CD14-positive monocyte (primary cell): ENCODE results near the gene EME2. TPM values are rescaled to one million over a fixed set of nuclear protein-coding genes. Genes with fewer than 3 reads are reported as not detected.

Experiments used
- DNase-seq, 3 donors: peaks; one replicate each; pipeline ENCODE4 v3.0.0-alpha.2; 2011 to 2022
- H2AFZ ChIP-seq: 2 replicates; pipeline ENCODE4 v1.6.0; 2012; ENCODE audit warnings: mild to moderate bottlenecking, low read depth, low read length, inconsistent platforms; ENCODE audit not compliant: insufficient read depth, poor library complexity, severe bottlenecking
- H3K27ac ChIP-seq, 2 donors: 1 replicate in 1 of 2; 2 replicates in 1 of 2; pipeline ENCODE4 v1.5.1; 2012 to 2013; ENCODE audit warnings: low read length in 2 of 2, control low read depth in 1 of 2, inconsistent platforms in 1 of 2, low read depth in 1 of 2, mild to moderate bottlenecking in 1 of 2
- H3K27me3 ChIP-seq, 2 donors: one replicate each; pipeline versions ENCODE4 v1.6.0 to v1.6.1; 2011 to 2013; ENCODE audit warnings: low read length in 2 of 2; ENCODE audit not compliant: control insufficient read depth in 2 of 2, insufficient read depth in 2 of 2
- H3K36me3 ChIP-seq, 2 donors: replicated peaks in 1 of 2; 1 replicate in 1 of 2; 2 replicates in 1 of 2; pipeline versions ENCODE4 v1.5.1 to v1.6.1; 2012 to 2013; ENCODE audit warnings: low read length in 2 of 2, control low read depth in 1 of 2, inconsistent platforms in 1 of 2, mild to moderate bottlenecking in 1 of 2; ENCODE audit not compliant: insufficient read depth in 2 of 2, control insufficient read depth in 1 of 2
- H3K4me1 ChIP-seq, 2 donors: 1 replicate in 1 of 2; 2 replicates in 1 of 2; pipeline versions ENCODE4 v1.5.1 to v1.6.1; 2012 to 2013; ENCODE audit warnings: low read length in 2 of 2, control low read depth in 1 of 2, inconsistent platforms in 1 of 2, mild to moderate bottlenecking in 1 of 2, moderate library complexity in 1 of 2; ENCODE audit not compliant: insufficient read depth in 2 of 2, control insufficient read depth in 1 of 2
- H3K4me2 ChIP-seq: replicated peaks from 2 replicates; pipeline ENCODE3; 2012; ENCODE audit warnings: low read length, moderate library complexity, mild to moderate bottlenecking; ENCODE audit not compliant: poor library complexity, severe bottlenecking; ENCODE audit errors: extremely low read depth
- H3K4me3 ChIP-seq, 3 experiments: fragments of 200-600 bp in 1 of 3; sonication (generic) in 1 of 3; replicated peaks in 1 of 3; 1 replicate in 2 of 3; 2 replicates in 1 of 3; pipeline ENCODE4 v1.5.1; 2011 to 2013; ENCODE audit warnings: low read length in 3 of 3, mild to moderate bottlenecking in 3 of 3, control low read depth in 2 of 3, low read depth in 2 of 3, inconsistent platforms in 1 of 3, moderate library complexity in 1 of 3
- H3K79me2 ChIP-seq: 2 replicates; pipeline ENCODE4 v1.6.0; 2012; ENCODE audit warnings: mild to moderate bottlenecking, control low read depth, inconsistent platforms, low read length, moderate library complexity; ENCODE audit not compliant: insufficient read depth
- H3K9ac ChIP-seq: 2 replicates; pipeline ENCODE4 v1.6.0; 2017; ENCODE audit warnings: low read length, mild to moderate bottlenecking; ENCODE audit not compliant: insufficient read depth, poor library complexity, severe bottlenecking
- H3K9me3 ChIP-seq, 2 donors: replicated peaks in 1 of 2; 1 replicate in 1 of 2; 2 replicates in 1 of 2; pipeline versions ENCODE4 v1.5.1 to v1.6.1; 2012 to 2013; ENCODE audit warnings: low read length in 2 of 2, control low read depth in 1 of 2; ENCODE audit not compliant: control insufficient read depth in 1 of 2, insufficient read depth in 1 of 2
- H4K20me1 ChIP-seq: 2 replicates; pipeline ENCODE4 v1.6.0; 2012; ENCODE audit warnings: mild to moderate bottlenecking, low read length, control low read depth, moderate library complexity; ENCODE audit not compliant: insufficient read depth
- H3K27ac Mint-ChIP-seq, 7 donors: one replicate each; pipeline ENCODE4 v1.8.0; 2020; ENCODE audit warnings: mild to moderate bottlenecking in 7 of 7, mixed read lengths in 7 of 7, moderate library complexity in 6 of 7, inconsistent platforms in 2 of 7
- H3K27me3 Mint-ChIP-seq, 3 donors: one replicate each; pipeline ENCODE4 v1.8.0; 2021 to 2022; ENCODE audit warnings: low read depth in 3 of 3, mild to moderate bottlenecking in 3 of 3, mixed read lengths in 3 of 3, moderate library complexity in 3 of 3, inconsistent platforms in 1 of 3
- H3K36me3 Mint-ChIP-seq, 2 donors: one replicate each; pipeline ENCODE4 v1.8.0; 2020; ENCODE audit warnings: mixed read lengths in 2 of 2, inconsistent platforms in 1 of 2, mild to moderate bottlenecking in 1 of 2
- H3K4me1 Mint-ChIP-seq: one replicate; pipeline ENCODE4 v1.8.0; 2020; ENCODE audit warnings: mild to moderate bottlenecking, mixed read lengths
- H3K4me3 Mint-ChIP-seq, 2 donors: one replicate each; pipeline ENCODE4 v1.8.0; 2020; ENCODE audit warnings: mild to moderate bottlenecking in 2 of 2, mixed read lengths in 2 of 2, moderate library complexity in 1 of 2
- H3K9me3 Mint-ChIP-seq, 7 donors: one replicate each; pipeline ENCODE4 v1.8.0; 2020 to 2022; ENCODE audit warnings: mixed read lengths in 7 of 7, mild to moderate bottlenecking in 6 of 7, moderate library complexity in 6 of 7, inconsistent platforms in 2 of 7
- CTCF ChIP-seq: fragments of 200-600 bp; IDR thresholded peaks from one replicate; pipeline ENCODE4 v1.8.0; 2022; ENCODE audit warnings: antibody characterized with exemption, mild to moderate bottlenecking
- WGBS: methylation state at CpG from one replicate; pipeline ENCODE4 v1.1.5; 2013; ENCODE audit warnings: missing lambda C conversion rate; ENCODE audit not compliant: insufficient coverage; 5-methylcytosine and 5-hydroxymethylcytosine counted together
- intact Hi-C, 2 donors: fragments of 100-400 bp; cut with micrococcal nuclease; formaldehyde crosslinking; loops; one replicate each; pipeline versions ENCODE4 v1.15.0 to v1.15.1; 2023
- polyA plus RNA-seq, 3 donors: library from polyadenylated mRNA; depleted of rRNA in 1 of 3; unstranded in 2 of 3; stranded (reverse) in 1 of 3; fragments of 300-500 nt in 2 of 3; fragments of >200 nt in 1 of 3; fragmentation: Illumina TruSeq in 2 of 3; gene quantifications; 1 replicate in 2 of 3; 2 replicates in 1 of 3; pipeline ENCODE4 v1.2.3, GENCODE V29; 2012 to 2021

Gene EME2
- polyA plus RNA-seq, 3 donors, result 0.26 to 36.6 (median 0.48) TPM

GRCh38 chr16:1754204-1754603 is 18.4 kb upstream of the EME2 start:
- peaks cover 55 to 78% of the 10 kb centered on the region in 2 donors for H3K36me3 ChIP-seq

GRCh38 chr16:1757714-1758461 is 14.7 kb upstream of the EME2 start:
- intact Hi-C loops, result no loop called here
- no peaks in the 10 kb centered on the region for H3K79me2 ChIP-seq
- Mint-ChIP-seq H3K27me3 (peaks cover 0 to 3% (median 2%) of the 10 kb centered on the region in 3 donors), H3K27ac (peak overlapping the region in 1 of 7 donors; percentile 53), H3K4me3 (no peak overlapping the region), H3K9me3 (peaks cover 0 to 2% (median 0%) of the 10 kb centered on the region in 7 donors), H3K36me3 (peaks cover 46 to 87% of the 10 kb centered on the region in 2 donors), H3K4me1 (no peaks in the 10 kb centered on the region)
- no peak for TF ChIP-seq CTCF
- H4K20me1 ChIP-seq, result peaks cover 10% of the 10 kb centered on the region
- 98% methylated on average over 28 of the region's 37 CpGs for WGBS
- DNase-seq, result no peak
- H3K4me1 ChIP-seq, result no peaks in the 10 kb centered on the region
- H3K9me3 ChIP-seq, result no peaks in the 10 kb centered on the region
- peaks cover 58 to 83% of the 10 kb centered on the region in 2 donors for H3K36me3 ChIP-seq
- no peak overlapping the region for H3K27ac ChIP-seq
- H3K27me3 ChIP-seq, result no peaks in the 10 kb centered on the region
- no peak overlapping the region for H3K9ac ChIP-seq
- H3K4me2 ChIP-seq, result no peak overlapping the region
- no peak overlapping the region for H2AFZ ChIP-seq
- H3K4me3 ChIP-seq, result no peak overlapping the region

More at GRCh38 chr16:1754204-1754603, 18.4 kb upstream of the EME2 start:
- no peaks in the 10 kb centered on the region for H3K4me1 Mint-ChIP-seq
- Histone ChIP-seq H3K4me3 (no peak overlapping the region), H3K9ac (no peak overlapping the region), H3K9me3 (no peaks in the 10 kb centered on the region), H3K79me2 (no peaks in the 10 kb centered on the region), H2AFZ (no peak overlapping the region), H3K4me1 (no peaks in the 10 kb centered on the region), H3K27me3 (no peaks in the 10 kb centered on the region), H4K20me1 (peaks cover 20% of the 10 kb centered on the region), H3K4me2 (no peak overlapping the region), H3K27ac (no peak overlapping the region)
- H3K27ac Mint-ChIP-seq, result no peak overlapping the region
- TF ChIP-seq CTCF, result no peak
- no peak for DNase-seq
- no peaks in the 10 kb centered on the region for H3K9me3 Mint-ChIP-seq
- H3K4me3 Mint-ChIP-seq, result no peak overlapping the region
- H3K27me3 Mint-ChIP-seq, result peaks cover 0 to 1% (median 1%) of the 10 kb centered on the region in 3 donors
- peaks cover 54 to 88% of the 10 kb centered on the region in 2 donors for H3K36me3 Mint-ChIP-seq
- 98% methylated on average over 6 of the region's 12 CpGs for WGBS
- intact Hi-C loops, result no loop called here
